ENCODE results near the gene NECTIN3. TPM values are rescaled to one million over a fixed set of nuclear protein-coding genes. Genes with fewer than 3 reads are reported as not detected.
A peak's percentile ranks its signal among the peaks of the same experiment; 100 is the strongest.

Gene NECTIN3
- polyA plus RNA-seq, 2 of the 4 experiments (the other 2 are of a cell fraction): 29.8 to 38.4 TPM

DNA sequence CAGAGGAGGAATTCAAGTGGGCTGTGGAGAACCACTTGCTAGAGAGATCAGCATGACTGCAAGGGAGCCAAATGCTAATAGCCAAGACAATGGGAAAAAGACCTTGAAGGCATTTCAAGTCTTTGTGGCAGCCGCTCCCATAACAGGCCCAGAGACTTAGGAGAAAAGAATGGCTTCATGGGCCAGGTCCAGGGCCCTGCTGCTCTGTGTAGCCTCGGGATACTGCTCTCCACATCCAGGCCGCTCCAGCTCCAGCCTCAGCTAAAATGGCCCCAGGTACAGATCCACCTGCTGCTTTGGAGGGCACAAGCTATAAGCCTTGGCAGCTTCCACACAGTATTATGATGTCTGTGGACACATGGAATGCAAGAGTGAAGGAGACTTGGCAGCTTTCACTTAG is 157.7 kb downstream of the NECTIN3 start (continued):
- TF ChIP-seq ZC3H11A (IDR thresholded peaks at IDR 0.05): no peak
- no peak for TF ChIP-seq HEYL (CRISPR knock-in tag; IDR thresholded peaks at IDR 0.05)
- no peak for TF ChIP-seq E2F6 (IDR thresholded peaks at IDR 0.05; ENCODE audit: borderline replicate concordance, low read depth)
- no peak for TF ChIP-seq GATA3 (IDR thresholded peaks at IDR 0.05; ENCODE audit: borderline replicate concordance)

- H3K9me3 ChIP-seq: peaks cover 4% of the 10 kb centered on the region; the same call in 1 of the 3 replicates
- no peak overlapping the region for H3K27ac ChIP-seq
- ATAC-seq (no peak), DNase-seq (ENCODE audit: low read depth in 1 of 2, low spot score in 1 of 2) (peak in 1 of 2 experiments; percentile 15), FAIRE-seq (no peak)
- TF ChIP-seq MYC (IDR thresholded peaks at IDR 0.05; ENCODE audit: borderline replicate concordance, low read length) (no peak), NPAS2 (CRISPR knock-in tag; IDR thresholded peaks at IDR 0.05; ENCODE audit: borderline replicate concordance) (no peak), E2F6 (IDR thresholded peaks at IDR 0.05; ENCODE audit: borderline replicate concordance, low read depth) (no peak), KDM1A (IDR thresholded peaks at IDR 0.05; ENCODE audit: low read depth) (no peak), CTCF (IDR thresholded peaks at IDR 0.05) (no peak), FOXS1 (CRISPR knock-in tag; IDR thresholded peaks at IDR 0.05) (no peak), GATA3 (IDR thresholded peaks at IDR 0.05; ENCODE audit: borderline replicate concordance) (no peak), CEBPB (IDR thresholded peaks at IDR 0.05) (no peak), ZC3H11A (IDR thresholded peaks at IDR 0.05) (no peak), JUN (IDR thresholded peaks at IDR 0.05) (no peak), POLR2A (IDR thresholded peaks at IDR 0.05; ENCODE audit: low read length) (no peak), BHLHE40 (IDR thresholded peaks at IDR 0.05; ENCODE audit: low read depth, low read length) (no peak), HEYL (CRISPR knock-in tag; IDR thresholded peaks at IDR 0.05) (no peak), EP300 (IDR thresholded peaks at IDR 0.05) (no peak), ZNF302 (CRISPR knock-in tag; IDR thresholded peaks at IDR 0.05) (no peak), POLR2AphosphoS2 (conservative IDR thresholded peaks at IDR 0.05; ENCODE audit: low read length) (no peak), ZSCAN20 (CRISPR knock-in tag; IDR thresholded peaks at IDR 0.05) (no peak)
- H3K4me3 ChIP-seq: no peak overlapping the region
- 58% methylated on average over 6 of the region's 6 CpGs for WGBS (ENCODE audit: missing lambda C conversion rate)
- peak overlapping the region; percentile 7; the same call in 1 of the 3 replicates for H3K4me2 ChIP-seq
- no peaks in the 10 kb centered on the region for H3K4me1 ChIP-seq
- POLR2A ChIA-PET: no interaction called here
- CTCF ChIA-PET: interaction anchor here (0.8 kb wide), 1 partner anchor 314 kb away, joined by 3 read pairs; no protein-coding TSS in a partner anchor
Observed at GRCh38 chr3:111236836-111237713, 165.5 kb downstream of the NECTIN3 start.

DNA sequence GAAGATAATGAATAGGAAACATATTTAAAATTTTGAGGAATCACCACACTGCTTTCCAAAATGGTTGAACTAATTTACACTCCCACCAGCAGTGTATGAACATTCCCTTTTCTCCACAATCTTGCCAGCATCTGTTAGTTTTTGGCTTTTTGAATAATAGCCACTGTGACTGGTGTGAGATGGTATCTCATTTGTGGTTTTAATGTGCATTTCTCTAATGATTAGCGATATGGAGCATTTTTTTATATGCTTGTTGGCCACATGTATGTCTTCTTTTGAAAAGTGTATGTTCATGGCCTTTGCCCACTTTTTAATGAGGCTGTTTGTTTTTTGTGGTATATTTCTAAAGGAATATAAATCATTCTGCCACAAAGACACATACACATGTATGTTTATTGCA is 166.3 kb downstream of the NECTIN3 start:
- peaks cover 4% of the 10 kb centered on the region; the same call in 1 of the 3 replicates for H3K9me3 ChIP-seq
- no peaks in the 10 kb centered on the region for H3K4me1 ChIP-seq
- WGBS (ENCODE audit: missing lambda C conversion rate): 26% methylated on average over 1 of the region's 1 CpG
- no peak overlapping the region for H3K4me3 ChIP-seq
- TF ChIP-seq KDM1A (IDR thresholded peaks at IDR 0.05; ENCODE audit: low read depth) (no peak), EHMT2 (IDR thresholded peaks at IDR 0.05; ENCODE audit: low read depth) (no peak), ZFP36 (IDR thresholded peaks at IDR 0.05; ENCODE audit: borderline replicate concordance, partially characterized antibody) (no peak), USF2 (IDR thresholded peaks at IDR 0.05) (no peak), PHF8 (IDR thresholded peaks at IDR 0.05; ENCODE audit: borderline replicate concordance, low read depth) (no peak), CBX2 (IDR thresholded peaks at IDR 0.05; ENCODE audit: borderline replicate concordance, low read depth) (no peak), EP300 (IDR thresholded peaks at IDR 0.05) (no peak), CHD4 (IDR thresholded peaks at IDR 0.05; ENCODE audit: borderline replicate concordance) (no peak)
- TF ChIP-seq, protein P1, sequence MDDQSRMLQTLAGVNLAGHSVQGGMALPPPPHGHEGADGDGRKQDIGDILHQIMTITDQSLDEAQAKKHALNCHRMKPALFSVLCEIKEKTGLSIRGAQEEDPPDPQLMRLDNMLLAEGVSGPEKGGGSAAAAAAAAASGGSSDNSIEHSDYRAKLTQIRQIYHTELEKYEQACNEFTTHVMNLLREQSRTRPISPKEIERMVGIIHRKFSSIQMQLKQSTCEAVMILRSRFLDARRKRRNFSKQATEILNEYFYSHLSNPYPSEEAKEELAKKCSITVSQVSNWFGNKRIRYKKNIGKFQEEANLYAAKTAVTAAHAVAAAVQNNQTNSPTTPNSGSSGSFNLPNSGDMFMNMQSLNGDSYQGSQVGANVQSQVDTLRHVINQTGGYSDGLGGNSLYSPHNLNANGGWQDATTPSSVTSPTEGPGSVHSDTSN (IDR thresholded peaks at IDR 0.05): no peak
- DNase-seq (ENCODE audit: low read depth in 1 of 2, low spot score in 1 of 2) (no peak), FAIRE-seq (no peak), ATAC-seq (no peak)
- no peak overlapping the region for H3K4me2 ChIP-seq
- H3K27ac ChIP-seq: no peak overlapping the region
- POLR2A ChIA-PET: no interaction called here
- CTCF ChIA-PET: no interaction called here
